ENCODE measurements around the gene MYO5A. TPM values are rescaled to one million over a fixed set of nuclear protein-coding genes. Genes with fewer than 3 reads are reported as not detected.
"Not testable (repeated sequence)": the region's sequence is repeated elsewhere in the genome, so short reads cannot be mapped to it uniquely, and the experiment has no call there.

MYO5A gene
- total RNA-seq, 1 experiment from 2014 or later: 17.6 TPM

GRCh38 chr15:52528564-52529340 is at the start of gene MYO5A (continued):
- TF ChIP-seq SIN3A (IDR thresholded peaks at IDR 0.05; ENCODE audit: low read depth) (0 out of 2 replicates have a peak, but pooled peaks have one; percentile 58), ZFX (IDR thresholded peaks at IDR 0.05) (peak; percentile 87), FOSL1 (IDR thresholded peaks at IDR 0.05; ENCODE audit: low read depth) (no peak), CBX3 (IDR thresholded peaks at IDR 0.05; ENCODE audit: low read depth) (no peak), ATF3 (IDR thresholded peaks at IDR 0.05) (no peak), SP1 (IDR thresholded peaks at IDR 0.05; ENCODE audit: low read depth) (no peak; the same call in 1 of the 2 replicates)

- intact Hi-C loops (cut with micrococcal nuclease): no loop called here
- Histone ChIP-seq H3K9me3 (ENCODE audit: control insufficient read depth in 1 of 2, insufficient read depth in 1 of 2, low read depth in 1 of 2, low read length in 2 of 2) (no peaks in the 10 kb centered on the region), H3K27ac (ENCODE audit: low read depth, low read length) (no peak overlapping the region), H3K27me3 (ENCODE audit: insufficient read depth, low read length) (no peaks in the 10 kb centered on the region), H3K36me3 (ENCODE audit: control insufficient read depth in 1 of 2, insufficient read depth in 2 of 2, low read length in 2 of 2) (no peaks in the 10 kb centered on the region), H2AFZ (ENCODE audit: low read depth, low read length, poor library complexity, severe bottlenecking) (no peak overlapping the region), H3K79me2 (ENCODE audit: insufficient read depth, low read length) (no peaks in the 10 kb centered on the region), H3K4me3 (replicated peaks in 1 of 2; ENCODE audit: low read depth in 1 of 2, low read length in 2 of 2) (no peak overlapping the region), H4K20me1 (ENCODE audit: insufficient read depth) (no peaks in the 10 kb centered on the region), H3K9me2 (ENCODE audit: insufficient read depth) (no peaks in the 10 kb centered on the region), H3K4me1 (ENCODE audit: control insufficient read depth in 1 of 2, insufficient read depth in 2 of 2, low read length in 2 of 2) (no peaks in the 10 kb centered on the region), H3K9ac (ENCODE audit: low read length) (no peak overlapping the region), H3K4me2 (ENCODE audit: low read length) (no peak overlapping the region)
- RAD21 ChIA-PET (ENCODE audit: low non-redundant PET in 1 of 2, low total read pairs in 2 of 2, uncharacterized antibody in 2 of 2, unreplicated experiment in 2 of 2): no interaction called here
- no peak for DNase-seq (ENCODE audit: low read depth, low spot score)
- BruUV-seq (replicated peaks): no TSS peak
- CTCF ChIA-PET: no interaction called here
- POLR2A ChIA-PET: no interaction called here
- TF ChIP-seq FOSL1 (IDR thresholded peaks at IDR 0.05; ENCODE audit: low read depth): no peak
- TF ChIP-seq, protein P1, sequence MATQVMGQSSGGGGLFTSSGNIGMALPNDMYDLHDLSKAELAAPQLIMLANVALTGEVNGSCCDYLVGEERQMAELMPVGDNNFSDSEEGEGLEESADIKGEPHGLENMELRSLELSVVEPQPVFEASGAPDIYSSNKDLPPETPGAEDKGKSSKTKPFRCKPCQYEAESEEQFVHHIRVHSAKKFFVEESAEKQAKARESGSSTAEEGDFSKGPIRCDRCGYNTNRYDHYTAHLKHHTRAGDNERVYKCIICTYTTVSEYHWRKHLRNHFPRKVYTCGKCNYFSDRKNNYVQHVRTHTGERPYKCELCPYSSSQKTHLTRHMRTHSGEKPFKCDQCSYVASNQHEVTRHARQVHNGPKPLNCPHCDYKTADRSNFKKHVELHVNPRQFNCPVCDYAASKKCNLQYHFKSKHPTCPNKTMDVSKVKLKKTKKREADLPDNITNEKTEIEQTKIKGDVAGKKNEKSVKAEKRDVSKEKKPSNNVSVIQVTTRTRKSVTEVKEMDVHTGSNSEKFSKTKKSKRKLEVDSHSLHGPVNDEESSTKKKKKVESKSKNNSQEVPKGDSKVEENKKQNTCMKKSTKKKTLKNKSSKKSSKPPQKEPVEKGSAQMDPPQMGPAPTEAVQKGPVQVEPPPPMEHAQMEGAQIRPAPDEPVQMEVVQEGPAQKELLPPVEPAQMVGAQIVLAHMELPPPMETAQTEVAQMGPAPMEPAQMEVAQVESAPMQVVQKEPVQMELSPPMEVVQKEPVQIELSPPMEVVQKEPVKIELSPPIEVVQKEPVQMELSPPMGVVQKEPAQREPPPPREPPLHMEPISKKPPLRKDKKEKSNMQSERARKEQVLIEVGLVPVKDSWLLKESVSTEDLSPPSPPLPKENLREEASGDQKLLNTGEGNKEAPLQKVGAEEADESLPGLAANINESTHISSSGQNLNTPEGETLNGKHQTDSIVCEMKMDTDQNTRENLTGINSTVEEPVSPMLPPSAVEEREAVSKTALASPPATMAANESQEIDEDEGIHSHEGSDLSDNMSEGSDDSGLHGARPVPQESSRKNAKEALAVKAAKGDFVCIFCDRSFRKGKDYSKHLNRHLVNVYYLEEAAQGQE (IDR thresholded peaks at IDR 0.05; ENCODE audit: low read depth): no peak
- ATAC-seq: no peak
These were observed 48.0 kb upstream of the MYO5A start for GRCh38 chr15:52576692-52577091.

DNA sequence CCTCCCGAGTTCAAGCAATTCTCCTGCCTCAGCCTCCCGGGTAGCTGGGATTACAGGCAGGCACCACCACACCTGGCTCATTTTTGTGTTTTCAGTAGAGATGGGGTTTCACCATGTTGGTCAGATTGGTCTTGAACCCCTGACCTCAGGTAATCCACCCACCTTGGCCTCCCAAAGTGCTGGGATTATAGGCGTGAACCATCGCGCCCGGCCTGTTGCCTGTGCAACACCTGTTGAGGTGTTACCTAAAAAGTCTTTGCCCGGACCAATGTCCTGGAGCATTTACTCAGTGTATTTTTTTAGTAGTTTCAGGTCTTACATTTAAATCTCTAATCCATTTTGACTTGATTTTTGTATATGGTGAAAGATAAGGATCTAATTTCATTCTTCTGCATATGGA is 46.9 kb upstream of the MYO5A start:
- H3K4me2 ChIP-seq (ENCODE audit: low read length); H3K4me3 ChIP-seq (replicated peaks in 1 of 2; ENCODE audit: low read depth in 1 of 2, low read length in 2 of 2); BruUV-seq (replicated peaks); H3K9me3 ChIP-seq (ENCODE audit: control insufficient read depth in 1 of 2, insufficient read depth in 1 of 2, low read depth in 1 of 2, low read length in 2 of 2); RAD21 ChIA-PET (ENCODE audit: low non-redundant PET in 1 of 2, low total read pairs in 2 of 2, uncharacterized antibody in 2 of 2, unreplicated experiment in 2 of 2); H3K27me3 ChIP-seq (ENCODE audit: insufficient read depth, low read length); H4K20me1 ChIP-seq (ENCODE audit: insufficient read depth); POLR2A ChIA-PET; H3K79me2 ChIP-seq (ENCODE audit: insufficient read depth, low read length); H3K36me3 ChIP-seq (ENCODE audit: control insufficient read depth in 1 of 2, insufficient read depth in 2 of 2, low read length in 2 of 2); intact Hi-C loops (cut with micrococcal nuclease); H2AFZ ChIP-seq (ENCODE audit: low read depth, low read length, poor library complexity, severe bottlenecking); H3K9me2 ChIP-seq (ENCODE audit: insufficient read depth); DNase-seq (ENCODE audit: low read depth, low spot score); H3K9ac ChIP-seq (ENCODE audit: low read length); CTCF ChIA-PET; ATAC-seq; H3K4me1 ChIP-seq (ENCODE audit: control insufficient read depth in 1 of 2, insufficient read depth in 2 of 2, low read length in 2 of 2); H3K27ac ChIP-seq (ENCODE audit: low read depth, low read length): not testable (repeated sequence)

Measured in HCT116 (cell line).